Keratinocyte (primary cell): ENCODE data around the gene CST7. TPM values are rescaled to one million over a fixed set of nuclear protein-coding genes. Genes with fewer than 3 reads are reported as not detected.

Experiments used
- DNase-seq: peaks from one replicate; pipeline ENCODE4 v3.0.0-alpha.2; 2011; ENCODE audit warnings: low read depth, missing footprints, low spot score
- FAIRE-seq: peaks from 2 replicates; lab custom pipeline; 2011; peaks lifted over from hg19 to GRCh38; lab: Jason Lieb, UNC
- H2AFZ ChIP-seq: 2 replicates; pipeline ENCODE4 v1.6.0; 2012; ENCODE audit warnings: low read length, control low read depth, inconsistent platforms; ENCODE audit not compliant: control insufficient read depth
- H3K27ac ChIP-seq: 2 replicates; pipeline ENCODE4 v1.5.1; 2011; ENCODE audit warnings: low read length; ENCODE audit not compliant: control insufficient read depth, insufficient read depth
- H3K27me3 ChIP-seq: 3 replicates; pipeline ENCODE4 v1.6.0; 2011; ENCODE audit warnings: low read length; ENCODE audit not compliant: control insufficient read depth, insufficient read depth; ENCODE audit errors: extremely low read depth
- H3K36me3 ChIP-seq, 2 experiments: 2 replicates in 1 of 2; 3 replicates in 1 of 2; pipeline ENCODE4 v1.5.1; 2011; ENCODE audit warnings: low read length in 2 of 2, mild to moderate bottlenecking in 1 of 2; ENCODE audit not compliant: control insufficient read depth in 2 of 2, insufficient read depth in 2 of 2; ENCODE audit errors: extremely low read depth in 1 of 2
- H3K4me1 ChIP-seq: 3 replicates; pipeline ENCODE4 v1.5.1; 2011; ENCODE audit warnings: low read length; ENCODE audit not compliant: control insufficient read depth, insufficient read depth; ENCODE audit errors: extremely low read depth
- H3K4me2 ChIP-seq: 3 replicates; pipeline ENCODE4 v1.6.0; 2011; ENCODE audit warnings: low read depth, low read length; ENCODE audit not compliant: control insufficient read depth, insufficient read depth; ENCODE audit errors: extremely low read depth
- H3K4me3 ChIP-seq, 3 experiments: fragments of 200-600 bp in 1 of 3; sonication (generic) in 1 of 3; 2 replicates in 2 of 3; 3 replicates in 1 of 3; pipeline ENCODE4 v1.5.1; 2011 to 2016; ENCODE audit warnings: low read length in 3 of 3, mild to moderate bottlenecking in 3 of 3, control low read depth in 2 of 3, inconsistent platforms in 1 of 3, low read depth in 1 of 3, mixed read lengths in 1 of 3, mixed run types in 1 of 3, moderate library complexity in 1 of 3; ENCODE audit not compliant: control insufficient read depth in 2 of 3, insufficient read depth in 2 of 3; ENCODE audit errors: extremely low read depth in 1 of 3
- H3K79me2 ChIP-seq: 2 replicates; pipeline ENCODE4 v1.6.0; 2012; ENCODE audit warnings: low read length; ENCODE audit not compliant: control insufficient read depth, insufficient read depth
- H3K9ac ChIP-seq: 3 replicates; pipeline ENCODE4 v1.6.0; 2011; ENCODE audit warnings: low read length; ENCODE audit not compliant: control insufficient read depth, insufficient read depth; ENCODE audit errors: extremely low read depth
- H3K9me1 ChIP-seq: 3 replicates; pipeline ENCODE4 v1.6.0; 2011; ENCODE audit warnings: low read length; ENCODE audit not compliant: control insufficient read depth, insufficient read depth; ENCODE audit errors: extremely low read depth
- H3K9me3 ChIP-seq: 2 replicates; pipeline ENCODE4 v1.5.1; 2012; ENCODE audit warnings: low read depth, low read length; ENCODE audit not compliant: control insufficient read depth
- H4K20me1 ChIP-seq: 3 replicates; pipeline ENCODE4 v1.6.0; 2011; ENCODE audit warnings: low read length; ENCODE audit not compliant: control insufficient read depth, insufficient read depth; ENCODE audit errors: extremely low read depth
- CTCF ChIP-seq, 3 experiments: IDR thresholded peaks in 1 of 3; conservative IDR thresholded peaks in 1 of 3; optimal IDR thresholded peaks in 1 of 3; 2 replicates in 2 of 3; 3 replicates in 1 of 3; pipeline versions ENCODE3 to v1.5.1; 2011; ENCODE audit warnings: low read length in 3 of 3, mild to moderate bottlenecking in 3 of 3, moderate library complexity in 2 of 3, control low read depth in 1 of 3, inconsistent platforms in 1 of 3; ENCODE audit not compliant: insufficient read depth in 2 of 3; ENCODE audit errors: extremely low read depth in 1 of 3
- EZH2 ChIP-seq: IDR thresholded peaks from one replicate; pipeline ENCODE4 v1.6.1; 2012; ENCODE audit warnings: inconsistent platforms, mild to moderate bottlenecking, low read length, moderate library complexity
- dilution Hi-C: fragments of 300-500 bp; cut with MboI; formaldehyde crosslinking; loops from one replicate; pipeline ENCODE4 v1.7.0; 2020; ENCODE audit warnings: low sequenced_read_pairs; ENCODE audit not compliant: extremely low pct_ligation_motif_present
- polyA plus RNA-seq, 5 experiments: library from polyadenylated mRNA; depleted of rRNA in 3 of 5; stranded (reverse) in 3 of 5; stranded (forward) in 1 of 5; unstranded in 1 of 5; fragments of >200 nt; gene quantifications; 1 replicate in 1 of 5; 2 replicates in 3 of 5; 3 replicates in 1 of 5; pipeline versions ENCODE4 v1.2.1 to v1.2.3, GENCODE V29; 2011 to 2012; ENCODE audit warnings: missing spikeins in 2 of 5, low read depth in 1 of 5, low replicate concordance in 1 of 5

CST7 gene
- polyA plus RNA-seq, 1 donor (not counting 4 experiments of a cell fraction or from before 2014, with no cell fraction given) = not detected

GRCh38 chr20:24933266-24933908, 15.7 kb upstream of the CST7 start:
- no peaks in the 10 kb centered on the region for H3K27me3 ChIP-seq
- TF ChIP-seq CTCF (optimal IDR thresholded peaks at IDR 0.05 in 1 of 3, IDR thresholded peaks at IDR 0.05 in 1 of 3, conservative IDR thresholded peaks at IDR 0.05 in 1 of 3; ENCODE audit: extremely low read depth in 1 of 3, insufficient read depth in 2 of 3, low read length in 3 of 3) (no peak), EZH2 (no peak)
- H3K9me3 ChIP-seq = no peaks in the 10 kb centered on the region
- FAIRE-seq (no peak), DNase-seq (no peak)
- no peaks in the 10 kb centered on the region for H3K9me1 ChIP-seq
- H3K27ac ChIP-seq = no peak overlapping the region
- no peaks in the 10 kb centered on the region for H3K79me2 ChIP-seq
- no peaks in the 10 kb centered on the region for H4K20me1 ChIP-seq
- dilution Hi-C loops = no loop called here
- no peaks in the 10 kb centered on the region for H3K36me3 ChIP-seq
- H3K4me1 ChIP-seq = peaks cover 23% of the 10 kb centered on the region
- no peak overlapping the region for H3K9ac ChIP-seq
- H2AFZ ChIP-seq = no peak overlapping the region
- no peak overlapping the region for H3K4me2 ChIP-seq
- no peak overlapping the region for H3K4me3 ChIP-seq

GRCh38 chr20:24934101-24934661, 14.9 kb upstream of the CST7 start:
- Histone ChIP-seq H3K27me3 (no peaks in the 10 kb centered on the region), H3K27ac (no peak overlapping the region), H2AFZ (no peak overlapping the region), H3K9me1 (no peaks in the 10 kb centered on the region), H3K4me1 (peaks cover 23% of the 10 kb centered on the region), H3K4me2 (no peak overlapping the region), H3K9me3 (no peaks in the 10 kb centered on the region), H3K4me3 (no peak overlapping the region), H3K9ac (no peak overlapping the region), H3K79me2 (no peaks in the 10 kb centered on the region), H4K20me1 (no peaks in the 10 kb centered on the region), H3K36me3 (no peaks in the 10 kb centered on the region)
- TF ChIP-seq EZH2 (no peak), CTCF (optimal IDR thresholded peaks at IDR 0.05 in 1 of 3, IDR thresholded peaks at IDR 0.05 in 1 of 3, conservative IDR thresholded peaks at IDR 0.05 in 1 of 3; ENCODE audit: extremely low read depth in 1 of 3, insufficient read depth in 2 of 3, low read length in 3 of 3) (no peak)
- FAIRE-seq = no peak
- no peak for DNase-seq
- dilution Hi-C loops = no loop called here
